Mesothelial cell of epicardium (in vitro differentiated cells): Measurements from ENCODE around the gene NLK. TPM values are rescaled to one million over a fixed set of nuclear protein-coding genes. Genes with fewer than 3 reads are reported as not detected.

Experiments used
- DNase-seq, 2 experiments: peaks; one replicate each; pipeline ENCODE4 v3.0.0; 2021; ENCODE audit warnings: low spot score in 2 of 2; ENCODE audit not compliant: unreplicated experiment in 2 of 2
- H3K27ac Mint-ChIP-seq: 2 replicates; pipeline ENCODE4 v1.8.0; 2021; ENCODE audit warnings: mixed read lengths
- H3K27me3 Mint-ChIP-seq: 2 replicates; pipeline ENCODE4 v1.8.0; 2021; ENCODE audit warnings: low read depth, mixed read lengths
- H3K36me3 Mint-ChIP-seq: 2 replicates; pipeline ENCODE4 v1.8.0; 2021; ENCODE audit warnings: mixed read lengths
- H3K4me1 Mint-ChIP-seq: 2 replicates; pipeline ENCODE4 v1.8.0; 2021; ENCODE audit warnings: mixed read lengths
- H3K4me3 Mint-ChIP-seq: 2 replicates; pipeline ENCODE4 v1.8.0; 2021; ENCODE audit warnings: mild to moderate bottlenecking, moderate library complexity, mixed read lengths
- H3K9me3 Mint-ChIP-seq: 2 replicates; pipeline ENCODE4 v1.8.0; 2021; ENCODE audit warnings: mixed read lengths
- CTCF ChIP-seq: fragments of 200-600 bp; sonication (generic); IDR thresholded peaks from one replicate; pipeline ENCODE4 v1.5.0; 2021; ENCODE audit warnings: antibody characterized with exemption; ENCODE audit not compliant: unreplicated experiment
- total RNA-seq: library from RNA; stranded (reverse); gene quantifications from 3 replicates; pipeline ENCODE4 v1.2.1, GENCODE V29; 2021

Gene NLK
- total RNA-seq, 1 donor from 2014 or later, result 22.6 TPM

GRCh38 chr17:28169621-28170349 is 127.3 kb downstream of the NLK start:
- peaks cover 17% of the 10 kb centered on the region for H3K36me3 Mint-ChIP-seq
- no peak overlapping the region for H3K4me3 Mint-ChIP-seq
- no peaks in the 10 kb centered on the region for H3K27me3 Mint-ChIP-seq
- no peak for DNase-seq
- H3K27ac Mint-ChIP-seq, result no peak overlapping the region
- TF ChIP-seq CTCF, result no peak
- no peaks in the 10 kb centered on the region for H3K9me3 Mint-ChIP-seq
- H3K4me1 Mint-ChIP-seq, result peaks cover 20% of the 10 kb centered on the region

- TF ChIP-seq CTCF, result no peak
- Mint-ChIP-seq H3K36me3 (peaks cover 18% of the 10 kb centered on the region), H3K9me3 (no peaks in the 10 kb centered on the region), H3K27me3 (no peaks in the 10 kb centered on the region), H3K4me1 (peaks cover 20% of the 10 kb centered on the region), H3K27ac (no peak overlapping the region), H3K4me3 (no peak overlapping the region)
- no peak for DNase-seq
These were observed 128.3 kb downstream of the NLK start for GRCh38 chr17:28170771-28171170.

- Mint-ChIP-seq H3K27ac (peak overlapping the region; percentile 26), H3K36me3 (peaks cover 16% of the 10 kb centered on the region), H3K9me3 (no peaks in the 10 kb centered on the region), H3K27me3 (no peaks in the 10 kb centered on the region), H3K4me1 (peaks cover 20% of the 10 kb centered on the region), H3K4me3 (no peak overlapping the region)
- no peak for DNase-seq
- no peak for TF ChIP-seq CTCF
These were observed 130.6 kb downstream of the NLK start for GRCh38 chr17:28173031-28173561.

GRCh38 chr17:28173801-28174200 is 131.3 kb downstream of the NLK start:
- H3K36me3 Mint-ChIP-seq, result peaks cover 12% of the 10 kb centered on the region
- TF ChIP-seq CTCF, result no peak
- H3K4me1 Mint-ChIP-seq, result peaks cover 20% of the 10 kb centered on the region
- DNase-seq, result no peak
- no peaks in the 10 kb centered on the region for H3K27me3 Mint-ChIP-seq
- no peaks in the 10 kb centered on the region for H3K9me3 Mint-ChIP-seq
- H3K27ac Mint-ChIP-seq, result peak overlapping the region; percentile 61
- no peak overlapping the region for H3K4me3 Mint-ChIP-seq

- TF ChIP-seq CTCF, result no peak
- no peak overlapping the region for H3K4me3 Mint-ChIP-seq
- peaks cover 10% of the 10 kb centered on the region for H3K36me3 Mint-ChIP-seq
- H3K9me3 Mint-ChIP-seq, result no peaks in the 10 kb centered on the region
- no peak overlapping the region for H3K27ac Mint-ChIP-seq
- DNase-seq, result no peak
- peaks cover 20% of the 10 kb centered on the region for H3K4me1 Mint-ChIP-seq
- H3K27me3 Mint-ChIP-seq, result no peaks in the 10 kb centered on the region
These were observed 132.0 kb downstream of the NLK start for GRCh38 chr17:28174352-28175046.
